ENCODE measurements around the gene ADGRL2.

ADGRL2 gene

GRCh38 chr1:81808760-81809159, 8.0 kb downstream of the ADGRL2 start:
- DNase-seq, result no peak

DNA sequence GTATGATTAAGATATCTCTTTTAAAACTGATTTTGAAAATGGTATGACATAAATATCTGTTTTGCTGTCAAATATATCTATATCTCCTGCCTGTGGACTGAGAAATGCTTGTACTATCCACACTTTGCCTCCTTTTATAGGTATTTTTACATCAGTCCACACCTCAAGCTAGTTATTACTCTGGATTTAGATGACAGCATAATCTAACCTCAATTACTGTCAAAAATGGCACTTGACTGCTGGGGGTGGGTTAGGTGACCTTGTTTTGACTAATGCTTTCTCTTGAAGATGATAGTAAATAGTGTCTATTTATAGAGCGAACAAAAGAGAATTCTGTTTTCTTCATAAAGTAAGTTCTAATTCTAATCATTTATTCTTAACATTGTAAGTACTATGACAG, 9.1 kb downstream of the ADGRL2 start:
- DNase-seq, result no peak

DNA sequence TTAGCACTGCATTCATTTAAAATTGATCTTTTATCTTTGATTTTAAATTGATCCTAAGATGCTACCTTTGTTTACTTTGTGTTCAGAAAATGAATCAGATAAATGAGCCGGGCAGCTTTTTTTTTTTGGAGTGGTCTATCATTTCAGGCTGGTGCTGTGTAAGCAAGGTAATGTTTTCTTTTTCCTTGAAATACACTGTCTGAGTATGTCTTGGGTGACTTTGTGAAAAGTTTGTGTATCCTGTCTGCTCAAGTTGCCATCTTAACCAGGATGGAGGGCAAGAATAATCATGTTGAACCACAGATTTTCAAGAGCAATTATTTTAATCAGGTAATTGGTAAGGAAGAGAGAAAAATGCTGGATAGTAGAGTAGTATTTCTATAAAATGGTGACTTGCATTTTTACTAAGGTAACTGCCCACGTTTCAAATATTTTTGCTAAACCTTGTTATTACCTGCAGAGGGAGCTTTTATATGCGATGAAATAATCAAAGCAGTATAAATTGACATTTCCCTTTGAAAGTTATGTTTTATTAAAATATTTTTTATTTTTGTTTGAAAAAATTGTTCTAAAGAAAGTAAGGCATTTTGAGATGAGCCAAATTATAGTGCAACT, 11.1 kb downstream of the ADGRL2 start:
- DNase-seq, result no peak

- DNase-seq, result no peak
Observed at GRCh38 chr1:81812712-81813111, 12.0 kb downstream of the ADGRL2 start.

DNA sequence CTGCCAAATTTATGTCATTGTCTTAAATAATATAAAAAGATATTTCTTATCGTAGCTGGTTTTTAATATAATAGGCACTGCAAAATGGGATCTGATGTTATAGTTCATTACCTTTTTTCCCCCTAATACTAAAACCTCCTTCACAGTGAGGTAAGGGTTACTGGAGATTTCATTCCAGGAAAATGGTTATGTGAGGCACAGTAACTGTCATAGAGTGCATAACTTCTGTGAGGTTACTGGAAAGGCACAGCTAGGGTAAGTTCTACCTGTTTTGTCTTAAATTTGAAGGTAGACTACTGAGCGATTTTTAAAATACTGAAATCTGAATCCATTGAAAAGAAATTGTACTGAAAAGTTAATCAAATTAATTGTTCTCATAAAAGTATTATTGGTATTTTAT, 13.0 kb downstream of the ADGRL2 start:
- DNase-seq, result no peak

DNA sequence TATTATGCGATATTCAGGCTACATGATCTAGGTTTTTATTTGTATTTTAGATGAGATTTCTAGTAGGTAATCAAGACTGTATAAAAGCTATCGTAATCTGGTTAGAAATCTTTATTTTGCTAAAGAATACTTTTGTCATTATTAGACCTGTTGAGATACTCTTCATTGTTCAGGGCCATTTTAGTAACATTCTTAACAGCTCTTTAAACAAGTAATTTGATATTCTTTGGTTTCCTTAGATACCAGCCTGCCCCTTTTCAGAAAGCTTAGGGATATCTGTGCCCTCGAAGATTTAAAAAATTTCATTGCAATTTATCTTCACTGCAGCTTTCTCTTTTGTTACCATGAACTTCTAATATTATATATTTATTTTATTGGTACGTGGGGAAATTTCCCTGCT, 18.9 kb downstream of the ADGRL2 start:
- no peak for DNase-seq

DNA sequence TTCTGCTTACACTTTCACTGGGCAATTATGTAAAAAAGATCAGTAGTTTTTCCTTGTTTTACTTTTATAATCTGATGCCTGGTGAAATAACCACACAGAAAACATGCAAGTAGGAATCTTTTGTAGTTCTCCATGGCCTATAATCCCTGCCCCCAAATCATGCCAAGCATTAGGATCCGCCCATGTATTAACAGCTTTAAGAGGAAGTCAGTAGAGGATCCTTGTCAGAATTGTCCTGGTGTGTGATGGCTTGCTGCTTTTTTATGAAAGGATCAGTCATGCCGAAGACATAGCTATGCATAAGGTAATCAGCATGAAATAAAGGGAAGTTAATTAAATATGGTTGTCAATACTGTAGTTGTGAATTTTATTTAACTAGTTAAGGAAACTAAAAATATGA, 20.0 kb downstream of the ADGRL2 start:
- no peak for DNase-seq

DNA sequence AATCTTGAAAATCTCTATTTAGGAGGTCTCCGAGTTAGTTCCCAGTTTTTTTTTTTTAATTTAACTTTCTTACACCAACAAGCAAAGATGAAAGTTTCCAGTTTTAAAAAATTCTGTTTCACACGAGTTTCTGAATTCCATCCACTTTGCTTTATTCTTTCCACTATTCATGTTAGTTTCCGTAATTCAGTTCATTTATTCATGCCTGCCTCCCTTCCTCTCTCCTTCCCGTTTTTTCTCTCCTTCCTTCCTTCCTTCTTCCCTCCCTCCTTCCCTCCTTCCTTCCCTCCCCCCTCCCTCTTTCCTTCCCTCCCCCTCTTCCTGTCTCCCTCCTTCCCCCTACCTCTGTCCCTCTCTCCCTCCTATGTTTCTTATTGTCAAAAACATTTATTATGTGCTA, 22.3 kb downstream of the ADGRL2 start:
- no peak for DNase-seq

DNA sequence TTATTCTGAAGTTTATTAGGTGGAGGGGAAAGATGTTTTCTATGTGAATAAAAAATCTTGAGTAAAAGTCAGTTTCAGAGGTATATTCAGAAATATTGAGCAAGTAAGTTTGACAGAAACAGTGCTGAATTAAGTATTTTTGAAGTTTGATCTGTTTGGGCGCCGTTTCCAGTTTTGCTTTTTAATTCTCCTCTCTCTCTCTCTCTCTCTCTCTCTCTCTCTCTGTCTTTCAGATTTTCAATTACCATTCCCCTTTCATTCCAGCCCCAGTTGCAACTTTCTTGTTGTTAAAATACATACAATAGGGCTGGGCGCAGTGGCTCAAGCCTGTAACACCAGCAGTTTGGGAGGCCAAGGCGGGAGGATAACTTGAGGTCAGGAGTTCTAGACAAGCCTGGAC, 24.0 kb downstream of the ADGRL2 start:
- DNase-seq, result no peak

DNA sequence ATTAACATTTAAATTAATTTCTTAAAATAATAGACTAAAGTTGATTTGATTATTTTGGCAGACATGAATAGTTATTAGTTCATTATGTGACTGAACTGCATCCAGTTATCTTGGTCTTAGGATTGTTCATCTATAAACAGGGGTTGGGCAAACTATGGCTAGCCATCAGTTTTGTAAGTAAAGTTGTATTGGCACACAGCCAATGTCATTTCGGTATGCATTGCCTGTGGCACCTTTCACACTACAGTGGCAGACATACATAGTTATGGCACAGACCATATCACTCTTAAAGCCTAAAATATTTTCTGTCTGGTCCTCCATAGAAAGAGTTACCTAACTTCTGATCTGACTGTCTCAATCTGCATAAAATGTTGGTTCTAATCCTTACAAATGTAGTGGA, 27.2 kb downstream of the ADGRL2 start:
- no peak for DNase-seq

DNA sequence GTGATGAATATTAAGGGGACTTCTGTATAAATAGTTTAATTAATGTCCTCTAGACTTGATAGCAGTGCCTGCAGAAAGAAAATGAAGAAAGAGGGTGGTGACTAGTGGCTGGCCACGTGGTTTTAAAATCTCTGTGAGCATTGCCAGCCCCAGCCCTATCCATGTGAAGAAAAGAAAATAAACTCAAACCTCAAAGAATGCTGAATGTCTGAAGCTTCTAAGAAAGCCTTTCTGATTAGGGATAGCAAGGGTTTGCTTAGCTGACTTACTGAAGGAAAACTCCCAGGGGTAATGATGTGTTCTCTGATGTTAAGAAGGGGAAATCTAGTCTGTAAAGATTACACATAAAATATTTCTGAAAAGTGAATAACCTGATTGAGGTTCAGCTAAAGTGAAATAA, 31.8 kb downstream of the ADGRL2 start:
- no peak for DNase-seq

DNA sequence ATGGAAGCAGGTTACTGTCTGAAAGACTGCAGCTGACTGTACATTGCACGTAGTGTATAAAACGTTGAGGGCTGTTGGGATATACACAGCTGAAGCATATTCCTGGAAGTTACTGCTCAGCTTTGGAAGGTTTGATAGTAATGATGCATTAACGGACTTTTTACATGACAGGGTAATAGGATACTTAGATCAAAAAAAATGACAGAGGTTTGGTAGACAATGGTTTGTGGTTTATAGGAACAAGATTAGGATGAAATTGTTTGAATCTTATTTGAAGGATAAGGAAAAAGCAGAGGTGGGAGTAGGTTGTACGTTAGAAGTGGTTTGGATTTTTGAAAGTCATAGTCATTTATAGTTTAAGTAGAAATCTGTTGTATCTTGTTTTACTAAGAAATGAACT, 33.0 kb downstream of the ADGRL2 start:
- no peak for DNase-seq

DNA sequence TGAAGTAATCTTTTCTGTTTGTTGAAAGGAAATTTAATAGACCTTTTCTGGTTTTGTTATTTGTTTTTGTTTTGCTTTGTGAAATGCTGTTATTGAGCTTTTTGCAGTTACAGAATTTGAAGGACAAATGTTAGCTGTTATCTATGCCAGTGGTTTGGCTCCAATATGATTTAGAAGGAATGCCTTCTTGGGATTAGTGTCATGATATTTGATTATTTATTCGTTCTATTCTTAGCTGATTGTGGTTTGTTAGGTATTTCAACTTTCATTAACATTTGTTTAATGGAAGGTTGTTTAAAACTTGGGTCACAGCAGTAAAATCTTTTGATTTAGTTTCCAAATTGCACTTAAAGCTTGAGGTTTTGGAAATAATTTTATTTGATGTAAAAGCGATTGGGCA, 33.5 kb downstream of the ADGRL2 start:
- DNase-seq, result no peak

GRCh38 chr1:81834921-81835698, 34.4 kb downstream of the ADGRL2 start:
- no peak for DNase-seq

GRCh38 chr1:81836007-81836626, 35.4 kb downstream of the ADGRL2 start:
- DNase-seq, result no peak

DNA sequence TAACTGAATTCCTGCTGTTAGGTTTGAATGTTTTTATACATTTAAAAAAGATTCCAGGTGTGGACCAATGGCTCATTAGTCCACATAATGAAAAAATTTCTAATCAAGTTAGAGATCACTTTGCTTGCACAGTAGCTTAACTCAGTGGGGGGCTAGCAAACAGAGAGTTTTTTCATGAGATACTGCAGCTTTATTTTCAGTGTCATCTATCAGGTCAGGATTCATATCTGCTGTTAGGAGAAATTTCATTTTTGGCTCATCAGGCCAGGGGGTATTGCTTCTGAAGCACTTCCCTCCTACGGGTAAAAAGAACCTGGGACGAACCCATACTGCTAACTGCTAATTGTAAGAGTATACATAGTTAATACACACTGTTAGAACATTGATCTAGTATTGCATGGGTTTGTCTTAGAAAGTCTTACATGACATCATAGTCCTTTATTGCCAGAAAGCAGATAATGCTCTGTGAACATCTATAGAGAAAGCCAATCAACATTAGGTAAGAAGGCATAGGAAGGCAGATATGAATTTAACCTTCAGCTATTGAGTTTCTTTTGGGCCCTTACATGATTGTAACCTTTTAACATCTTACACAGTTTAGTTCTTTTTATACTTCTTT, 38.0 kb downstream of the ADGRL2 start:
- DNase-seq, result no peak

- no peak for DNase-seq
Observed at GRCh38 chr1:81840805-81841204, 40.1 kb downstream of the ADGRL2 start.

DNA sequence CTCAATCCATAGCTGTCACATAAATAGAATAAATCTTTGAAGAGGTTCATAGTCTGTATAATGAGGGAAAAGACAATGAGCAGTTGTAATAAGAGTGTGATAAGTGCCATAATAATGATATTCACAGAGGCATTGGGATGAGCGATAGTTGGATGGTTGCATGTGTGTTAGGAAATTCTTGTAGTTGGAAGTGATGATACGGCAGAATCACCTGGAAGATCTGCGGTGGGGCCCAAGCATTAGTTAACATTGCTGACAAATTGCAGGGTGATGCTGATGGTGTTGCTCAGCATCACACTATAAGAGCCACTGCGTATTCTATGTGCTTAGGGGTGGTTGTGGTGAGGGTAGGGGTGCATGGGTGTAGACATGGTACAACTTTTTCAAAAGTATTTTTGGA, 41.1 kb downstream of the ADGRL2 start:
- DNase-seq, result no peak

DNA sequence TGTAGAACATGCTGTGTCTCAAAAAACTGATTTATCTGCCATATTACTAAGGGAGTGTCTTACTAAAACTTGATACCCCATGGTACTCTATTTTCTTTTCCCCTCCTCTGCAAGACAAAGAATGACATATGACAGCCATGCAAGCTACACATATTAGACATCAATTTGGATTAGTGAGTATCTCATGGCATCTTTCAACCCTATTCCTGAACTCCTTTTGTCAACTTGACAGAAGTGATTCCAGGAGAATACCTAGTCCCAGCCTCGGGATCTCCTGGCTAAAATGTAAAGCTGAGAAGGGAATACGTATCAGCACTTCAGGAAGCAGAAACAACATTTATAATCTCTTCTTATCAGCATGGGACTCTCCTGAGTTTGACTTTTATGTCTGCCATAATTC, 43.7 kb downstream of the ADGRL2 start:
- DNase-seq, result no peak

- DNase-seq, result no peak
Observed at GRCh38 chr1:81846630-81847029, 45.9 kb downstream of the ADGRL2 start.

GRCh38 chr1:81847063-81847462, 46.3 kb downstream of the ADGRL2 start:
- DNase-seq, result no peak

DNA sequence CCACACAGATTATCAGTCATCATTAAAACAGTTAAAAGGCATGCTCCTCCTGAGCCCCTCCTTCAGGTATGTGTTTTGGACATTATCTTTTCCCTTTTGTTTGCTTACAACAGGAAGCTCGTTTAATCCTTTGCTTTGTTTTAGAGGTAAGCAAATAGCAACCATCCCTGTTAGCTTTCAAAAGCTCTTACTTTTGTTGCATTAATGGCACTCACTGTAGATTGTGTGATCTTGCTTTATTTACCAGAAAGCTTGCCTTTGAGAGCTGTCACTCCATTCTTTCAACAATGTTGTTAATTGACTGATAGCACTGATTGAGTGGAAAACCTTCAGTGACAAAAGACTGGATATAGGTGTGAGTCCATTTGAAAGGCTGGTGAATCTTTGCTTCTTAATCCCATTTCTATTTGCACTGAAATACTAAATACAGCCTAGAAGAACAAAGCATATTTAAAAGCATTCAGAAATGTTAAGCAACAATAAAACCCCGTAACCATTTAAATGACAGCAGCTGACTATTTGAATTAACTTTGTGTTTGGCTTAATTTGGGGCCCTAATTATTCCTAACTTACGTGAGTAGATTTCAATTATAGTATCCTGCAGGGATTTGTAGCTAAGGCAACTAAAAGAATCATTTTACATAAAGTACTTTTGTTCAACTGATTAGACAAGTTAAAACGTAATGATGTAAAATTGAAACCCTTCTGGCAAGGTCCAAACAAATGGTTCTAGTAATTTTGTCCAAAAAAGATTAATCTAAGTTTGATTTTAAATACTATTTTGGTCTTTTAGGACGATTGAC, 48.3 kb downstream of the ADGRL2 start:
- no peak for DNase-seq

GRCh38 chr1:81850031-81850430, 49.3 kb downstream of the ADGRL2 start:
- no peak for DNase-seq
